Kidney (tissue), 14 donors: Measurements from ENCODE around the gene LMAN2. TPM values are rescaled to one million over a fixed set of nuclear protein-coding genes. Genes with fewer than 3 reads are reported as not detected.

ENCODE experiments used
- DNase-seq, 5 donors: peaks; one replicate each; pipeline ENCODE4 v3.0.0-alpha.2; 2013 to 2020
- FAIRE-seq: peaks from 2 replicates; lab custom pipeline; 2012; peaks lifted over from hg19 to GRCh38; lab: Jason Lieb, UNC
- H3K27ac ChIP-seq, 2 donors: one replicate each; pipeline ENCODE4 v1.7.0; 2013; ENCODE audit warnings: low read depth in 2 of 2, low read length in 2 of 2, inconsistent platforms in 1 of 2
- H3K27me3 ChIP-seq: one replicate; pipeline ENCODE4 v1.7.1; 2013; ENCODE audit warnings: low read length, inconsistent platforms; ENCODE audit not compliant: control insufficient read depth, insufficient read depth
- H3K36me3 ChIP-seq, 3 donors: one replicate each; pipeline versions ENCODE4 v1.7.0 to v1.7.1; 2013; ENCODE audit warnings: low read length in 3 of 3, control low read depth in 1 of 3, inconsistent platforms in 1 of 3; ENCODE audit not compliant: insufficient read depth in 3 of 3, control insufficient read depth in 2 of 3
- H3K4me1 ChIP-seq, 3 donors: one replicate each; pipeline versions ENCODE4 v1.7.0 to v1.7.1; 2013; ENCODE audit warnings: low read length in 3 of 3, inconsistent platforms in 1 of 3, low read depth in 1 of 3; ENCODE audit not compliant: control insufficient read depth in 2 of 3, insufficient read depth in 2 of 3
- H3K4me3 ChIP-seq, 3 donors: one replicate each; pipeline versions ENCODE4 v1.7.0 to v1.8.1; 2013; ENCODE audit warnings: low read length in 3 of 3, control low read depth in 1 of 3, inconsistent platforms in 1 of 3
- H3K9ac ChIP-seq, 3 donors: one replicate each; pipeline versions ENCODE4 v1.7.0 to v1.7.1; 2013; ENCODE audit warnings: low read length in 3 of 3, control low read depth in 1 of 3, inconsistent platforms in 1 of 3
- H3K9me3 ChIP-seq, 3 donors: one replicate each; pipeline versions ENCODE4 v1.7.0 to v1.7.1; 2013; ENCODE audit warnings: low read length in 3 of 3, control low read depth in 1 of 3, inconsistent platforms in 1 of 3; ENCODE audit not compliant: control insufficient read depth in 2 of 3, insufficient read depth in 1 of 3
- CTCF ChIP-seq: IDR thresholded peaks from 3 replicates; pipeline ENCODE4 v1.5.1; 2012; ENCODE audit warnings: mild to moderate bottlenecking, moderate library complexity, borderline replicate concordance; ENCODE audit not compliant: insufficient read depth; ENCODE audit errors: extremely low read depth
- intact Hi-C: fragments of 100-400 bp; cut with DNase I; formaldehyde crosslinking; loops from one replicate; pipeline ENCODE4 v1.11.1; 2022
- polyA plus RNA-seq: library from polyadenylated mRNA; stranded (reverse); fragments of 350-450 nt; fragmentation: Illumina TruSeq; extraction: RNeasy Lipid Tissue Mini Kit (QIAGEN cat#74804); gene quantifications from one replicate; pipeline ENCODE4 v1.2.3, GENCODE V29; 2014; ENCODE audit warnings: low read depth, low replicate concordance; ENCODE audit not compliant: insufficient read depth
- total RNA-seq: library from RNA; stranded (reverse); fragmentation: NEBNext Ultra II Directional; extraction: Animal tissue kit (Norgen Biotek cat#: 25700); gene quantifications from one replicate; pipeline ENCODE4 v1.2.1, GENCODE V29; 2021
- donor health status: control.
- donor health status: control.
- donor health status: control.
- donor health status: control.
- donor health status: control.
- donor health status: DM: yes; HTN: yes; CAD: no.
- donor health status: Normal renal cell carcinoma (clear cell type).

LMAN2 gene
- total and polyA plus RNA-seq, 2 donors from 2014 or later = 137 to 190 TPM

DNA sequence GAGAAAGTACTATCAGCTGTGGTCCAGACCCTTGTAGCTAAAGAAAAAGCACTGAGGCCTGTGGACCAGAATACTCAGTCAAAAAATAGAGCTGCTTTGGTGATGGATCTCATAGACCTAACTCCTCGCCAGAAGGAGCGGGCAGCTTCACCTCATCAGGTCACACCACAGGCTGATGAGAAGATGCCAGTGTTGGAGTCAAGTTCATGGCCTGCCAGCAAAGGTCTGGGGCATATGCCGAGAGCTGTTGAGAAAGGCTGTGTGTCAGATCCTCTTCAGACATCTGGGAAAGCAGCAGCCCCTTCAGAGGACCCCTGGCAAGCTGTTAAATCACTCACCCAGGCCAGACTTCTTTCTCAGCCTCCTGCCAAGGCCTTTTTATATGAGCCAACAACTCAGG is 56.8 kb downstream of the LMAN2 start:
- no peaks in the 10 kb centered on the region for H3K9me3 ChIP-seq
- no peak overlapping the region for H3K9ac ChIP-seq
- no peak for TF ChIP-seq CTCF
- DNase-seq (no peak), FAIRE-seq (no peak)
- H3K4me3 ChIP-seq = no peak overlapping the region
- H3K27ac ChIP-seq = no peak overlapping the region
- intact Hi-C loops = no loop called here
- no peaks in the 10 kb centered on the region for H3K27me3 ChIP-seq
- peaks cover 16 to 56% (median 37%) of the 10 kb centered on the region in 3 donors for H3K36me3 ChIP-seq
- H3K4me1 ChIP-seq = peaks cover 0 to 4% (median 0%) of the 10 kb centered on the region in 3 donors

GRCh38 chr5:177293819-177294581 is 57.5 kb downstream of the LMAN2 start:
- no peak for DNase-seq
- FAIRE-seq = no peak
- no peak for TF ChIP-seq CTCF
- Histone ChIP-seq H3K27me3 (no peaks in the 10 kb centered on the region), H3K9ac (no peak overlapping the region), H3K27ac (no peak overlapping the region), H3K36me3 (peaks cover 16 to 56% (median 39%) of the 10 kb centered on the region in 3 donors), H3K9me3 (no peaks in the 10 kb centered on the region), H3K4me3 (no peak overlapping the region), H3K4me1 (peaks cover 0 to 4% (median 0%) of the 10 kb centered on the region in 3 donors)
- intact Hi-C loops = no loop called here

DNA sequence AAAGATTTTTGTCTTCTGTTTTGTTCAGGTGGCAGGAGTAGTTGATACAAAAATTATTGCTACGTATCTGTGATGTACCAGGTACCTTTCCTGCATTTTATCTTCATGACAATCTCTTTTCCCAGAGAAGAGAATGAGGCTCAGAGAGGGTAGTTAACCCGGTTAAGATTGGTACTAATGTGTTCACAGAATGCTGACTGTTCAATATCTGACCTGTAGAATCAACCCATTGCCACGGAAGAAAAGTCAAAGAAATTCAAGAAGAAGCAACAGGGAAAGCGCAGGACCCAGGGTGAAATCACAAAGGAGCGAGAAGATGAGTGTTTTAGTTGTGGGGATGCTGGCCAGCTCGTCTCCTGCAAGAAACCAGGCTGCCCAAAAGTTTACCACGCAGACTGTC is 59.7 kb downstream of the LMAN2 start:
- intact Hi-C loops = no loop called here
- no peak for TF ChIP-seq CTCF

More for the DNA sequence above, 59.7 kb downstream of the LMAN2 start:
- Histone ChIP-seq H3K9ac (no peak overlapping the region), H3K9me3 (no peaks in the 10 kb centered on the region), H3K4me3 (no peak overlapping the region), H3K4me1 (peaks cover 0 to 2% (median 0%) of the 10 kb centered on the region in 3 donors), H3K27ac (no peak overlapping the region), H3K36me3 (peaks cover 25 to 60% (median 43%) of the 10 kb centered on the region in 3 donors), H3K27me3 (no peaks in the 10 kb centered on the region)
- DNase-seq (no peak), FAIRE-seq (no peak)
